AG04449 (cell line): ENCODE measurements around the gene MEF2C.

Source experiments
- CTCF ChIA-PET: fragments of 350-600 bp; formaldehyde crosslinking; extraction: SDS; loops from one replicate; lab custom pipeline; 2021; ENCODE audit warnings: antibody characterized with exemption; lab: Yijun Ruan, JAX
- POLR2A ChIA-PET: fragments of 400-600, 350-600 bp; formaldehyde crosslinking; extraction: SDS; loops from one replicate; lab custom pipeline; 2020; ENCODE audit warnings: antibody characterized with exemption, inconsistent platforms; lab: Yijun Ruan, JAX
- DNase-seq: peaks from one replicate; pipeline ENCODE4 v3.0.0-alpha.2; 2010; ENCODE audit warnings: low read depth, low spot score
- H3K4me3 ChIP-seq: 2 replicates; pipeline ENCODE4 v1.5.1; 2011; ENCODE audit warnings: low read depth, mild to moderate bottlenecking, control low read depth, low read length
- TF ChIP-seq, protein P1 (sequence below): IDR thresholded peaks from one replicate; pipeline ENCODE4 v1.5.1; 2011; ENCODE audit warnings: mild to moderate bottlenecking, moderate library complexity, low read length, control low read depth, inconsistent platforms; ENCODE audit not compliant: insufficient read depth; ENCODE audit errors: missing control alignments

Gene MEF2C

DNA sequence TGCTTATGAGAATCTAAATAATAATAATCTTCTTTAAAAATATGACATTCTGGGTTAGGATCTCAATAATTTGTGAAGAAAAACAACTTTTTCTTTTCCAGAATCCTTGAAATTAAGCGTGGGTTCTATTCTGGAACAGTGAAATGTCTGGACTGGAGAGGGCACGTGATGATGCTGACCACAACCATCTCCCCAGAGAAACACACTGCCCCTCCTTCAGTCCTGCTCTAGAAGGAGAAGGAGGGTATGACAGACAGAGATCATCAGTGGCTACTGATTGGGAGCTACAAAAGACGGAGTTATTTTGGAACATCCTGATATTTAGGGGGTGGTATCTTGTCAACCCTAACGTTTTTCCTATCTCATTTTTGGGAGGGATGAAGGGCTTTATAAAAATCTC, 40.2 kb downstream of the MEF2C start:
- ChIA-PET POLR2A (no interaction called here), CTCF (no interaction called here)

DNA sequence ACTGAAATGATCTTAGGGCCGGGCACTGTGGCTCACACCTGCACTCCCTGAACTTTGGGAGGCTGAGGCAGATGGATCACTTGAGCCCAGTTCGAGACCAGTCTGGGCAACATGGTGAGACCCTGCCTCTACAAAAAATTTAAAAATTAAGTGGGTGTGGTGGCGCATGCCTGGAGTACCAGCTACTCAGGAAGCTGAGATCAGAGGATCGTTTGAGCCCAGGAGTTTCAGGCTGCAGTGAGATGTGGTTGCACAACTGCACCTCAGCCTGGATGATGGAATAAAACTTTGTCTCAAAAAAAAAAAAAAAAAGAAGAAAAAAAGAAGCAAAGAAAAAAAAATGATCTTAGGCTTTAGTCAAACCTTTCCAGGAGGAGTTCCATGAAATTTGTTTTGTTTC, 41.8 kb downstream of the MEF2C start:
- no peak for DNase-seq
- no peak overlapping the region for H3K4me3 ChIP-seq
- TF ChIP-seq, protein P1, sequence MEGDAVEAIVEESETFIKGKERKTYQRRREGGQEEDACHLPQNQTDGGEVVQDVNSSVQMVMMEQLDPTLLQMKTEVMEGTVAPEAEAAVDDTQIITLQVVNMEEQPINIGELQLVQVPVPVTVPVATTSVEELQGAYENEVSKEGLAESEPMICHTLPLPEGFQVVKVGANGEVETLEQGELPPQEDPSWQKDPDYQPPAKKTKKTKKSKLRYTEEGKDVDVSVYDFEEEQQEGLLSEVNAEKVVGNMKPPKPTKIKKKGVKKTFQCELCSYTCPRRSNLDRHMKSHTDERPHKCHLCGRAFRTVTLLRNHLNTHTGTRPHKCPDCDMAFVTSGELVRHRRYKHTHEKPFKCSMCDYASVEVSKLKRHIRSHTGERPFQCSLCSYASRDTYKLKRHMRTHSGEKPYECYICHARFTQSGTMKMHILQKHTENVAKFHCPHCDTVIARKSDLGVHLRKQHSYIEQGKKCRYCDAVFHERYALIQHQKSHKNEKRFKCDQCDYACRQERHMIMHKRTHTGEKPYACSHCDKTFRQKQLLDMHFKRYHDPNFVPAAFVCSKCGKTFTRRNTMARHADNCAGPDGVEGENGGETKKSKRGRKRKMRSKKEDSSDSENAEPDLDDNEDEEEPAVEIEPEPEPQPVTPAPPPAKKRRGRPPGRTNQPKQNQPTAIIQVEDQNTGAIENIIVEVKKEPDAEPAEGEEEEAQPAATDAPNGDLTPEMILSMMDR: no peak
- CTCF ChIA-PET: no interaction called here
- POLR2A ChIA-PET: no interaction called here

More for the DNA sequence above, 40.2 kb downstream of the MEF2C start:
- DNase-seq: no peak
- no peak overlapping the region for H3K4me3 ChIP-seq
- TF ChIP-seq, protein P1: no peak

DNA sequence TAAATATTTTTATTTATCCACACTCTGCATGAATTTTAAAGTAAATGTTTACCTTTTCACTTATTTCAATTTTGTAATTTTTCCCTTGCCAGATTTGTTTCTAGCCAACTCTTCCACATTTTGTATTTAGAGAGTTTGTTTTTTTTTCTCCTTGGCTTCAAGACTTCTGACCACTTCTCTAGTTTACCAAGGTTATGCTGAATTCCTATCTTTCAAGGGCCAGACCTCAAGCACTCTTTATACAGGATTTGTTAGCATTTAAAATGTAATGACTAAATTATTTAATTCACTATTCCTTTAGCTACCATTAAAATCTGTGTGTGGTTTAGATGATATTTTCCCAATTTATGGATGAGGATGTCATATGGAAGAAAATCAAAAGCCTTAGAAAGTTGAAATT, 42.5 kb downstream of the MEF2C start:
- DNase-seq: no peak
- ChIA-PET POLR2A (no interaction called here), CTCF (no interaction called here)
- TF ChIP-seq, protein P1: no peak
- no peak overlapping the region for H3K4me3 ChIP-seq

DNA sequence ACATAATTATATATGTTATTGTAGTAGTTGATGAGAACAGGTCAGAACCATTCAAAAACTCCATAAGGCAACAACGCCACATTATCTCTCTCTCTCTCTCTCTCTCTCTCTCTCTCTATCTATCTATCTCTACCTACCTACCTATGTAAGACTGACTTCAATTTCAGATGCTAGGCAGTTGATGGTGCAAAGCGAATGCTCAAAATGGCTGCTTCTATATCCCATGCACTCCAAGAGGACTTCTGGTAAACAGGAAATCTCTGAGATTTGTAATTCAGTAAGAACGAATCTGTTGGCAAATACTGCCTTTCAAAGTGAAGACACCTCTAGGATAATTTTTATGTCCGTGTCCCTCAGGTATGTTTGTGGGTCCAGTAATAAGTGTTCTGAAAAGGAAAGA, 43.7 kb downstream of the MEF2C start:
- no peak for DNase-seq
- TF ChIP-seq, protein P1: no peak
- POLR2A ChIA-PET: no interaction called here
- CTCF ChIA-PET: no interaction called here
- H3K4me3 ChIP-seq: no peak overlapping the region

DNA sequence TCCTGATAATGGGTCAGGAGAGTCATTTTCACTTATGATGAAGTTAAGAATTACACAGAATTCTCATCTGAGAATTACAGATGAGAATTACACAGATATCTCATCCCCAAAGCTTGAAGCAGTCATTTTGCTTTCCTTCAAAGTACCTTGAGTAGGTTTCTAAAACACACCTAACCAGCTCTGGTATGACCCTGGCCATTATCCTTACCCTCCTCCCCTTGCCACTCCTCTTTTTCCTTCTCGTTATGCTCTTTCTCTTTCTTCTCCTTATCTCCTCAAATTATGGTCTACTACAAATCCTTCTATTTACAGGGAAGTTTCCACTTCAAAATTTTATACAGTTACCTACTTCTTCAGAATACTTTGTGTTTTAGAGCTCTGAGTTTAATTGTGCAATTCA, 44.5 kb downstream of the MEF2C start:
- no peak for DNase-seq
- CTCF ChIA-PET: no interaction called here
- POLR2A ChIA-PET: no interaction called here
- TF ChIP-seq, protein P1: no peak
- H3K4me3 ChIP-seq: no peak overlapping the region

DNA sequence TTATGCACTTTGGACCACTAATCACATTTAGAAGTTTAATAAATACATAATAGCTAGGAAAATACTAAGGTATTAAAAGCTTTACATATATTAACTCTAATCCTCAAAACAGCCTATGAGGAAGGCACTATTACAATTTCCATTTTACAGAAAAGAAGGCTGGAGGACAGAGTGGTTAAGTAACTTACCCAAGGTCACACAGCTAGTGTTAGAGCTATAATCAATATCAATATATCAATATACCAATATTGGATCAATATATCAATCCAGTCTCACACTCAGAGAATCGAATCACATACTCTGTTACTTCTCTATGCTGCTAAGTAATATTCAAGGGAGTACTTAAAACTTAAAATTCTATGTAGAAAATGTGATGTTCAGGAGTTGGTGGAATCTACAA, 45.2 kb downstream of the MEF2C start:
- TF ChIP-seq, protein P1: no peak
- no peak for DNase-seq
- POLR2A ChIA-PET: no interaction called here
- CTCF ChIA-PET: interaction anchor here (0.6 kb wide), 1 partner anchor 18 kb away, joined by 3 read pairs; no protein-coding TSS in a partner anchor
- H3K4me3 ChIP-seq: no peak overlapping the region

DNA sequence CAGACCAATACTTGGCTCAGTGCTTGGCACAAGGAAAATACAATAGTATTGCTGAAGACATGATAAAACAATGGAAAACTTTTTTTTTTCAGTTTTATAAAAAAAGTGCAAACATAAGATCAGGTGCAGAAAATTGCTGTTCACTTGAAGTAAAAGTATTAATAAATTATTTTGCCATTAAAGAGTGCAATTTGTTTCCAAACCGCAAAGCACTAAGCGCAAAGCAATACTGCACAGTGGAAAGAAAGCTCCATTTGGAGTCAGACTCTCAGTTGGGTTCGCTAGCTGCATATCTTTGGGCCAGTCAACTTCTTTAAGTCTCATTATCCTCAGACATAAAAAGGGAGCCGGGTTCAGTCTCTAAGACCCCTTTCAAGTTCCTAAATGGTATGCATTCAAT, 45.8 kb downstream of the MEF2C start:
- DNase-seq: no peak
- TF ChIP-seq, protein P1: no peak
- CTCF ChIA-PET: no interaction called here
- H3K4me3 ChIP-seq: no peak overlapping the region
- POLR2A ChIA-PET: no interaction called here
